Cardiac ventricle fibroblast (primary cell): ENCODE measurements around the gene CHMP6. TPM values are rescaled to one million over a fixed set of nuclear protein-coding genes. Genes with fewer than 3 reads are reported as not detected.

ENCODE experiments used
- total RNA-seq: library from RNA; depleted of rRNA; stranded (reverse); fragments of >200 nt; gene quantifications from 2 replicates; pipeline ENCODE4 v1.2.3, GENCODE V29; 2015

The CHMP6 gene
- 13.7 and 16.0 TPM in 2 replicates for total RNA-seq

DNA sequence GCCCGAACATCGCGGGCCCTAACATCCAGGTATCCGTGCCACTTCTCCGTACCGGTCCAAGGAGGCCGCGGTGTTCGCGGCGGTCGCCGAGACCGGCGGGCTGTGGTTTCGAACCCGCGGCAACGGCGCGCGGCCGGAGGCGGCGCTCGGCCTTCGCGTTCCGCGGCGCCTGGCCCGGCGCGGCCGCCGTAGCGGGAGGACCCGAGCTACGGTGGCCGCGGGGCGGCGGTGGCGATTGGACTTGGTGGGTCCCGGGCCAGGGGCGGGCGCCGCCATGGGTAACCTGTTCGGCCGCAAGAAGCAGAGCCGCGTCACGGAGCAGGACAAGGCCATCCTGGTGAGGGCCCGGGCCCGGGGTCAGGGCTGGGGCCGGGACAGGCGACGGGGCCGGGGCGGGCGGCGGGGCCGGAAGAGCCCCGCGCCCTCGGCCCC, at the start of gene CHMP6:
TSS of gene CHMP6 (plus strand) at position 197 of the 432 bp plus-strand sequence. CDS start at position 275, 78 bp downstream.

DNA sequence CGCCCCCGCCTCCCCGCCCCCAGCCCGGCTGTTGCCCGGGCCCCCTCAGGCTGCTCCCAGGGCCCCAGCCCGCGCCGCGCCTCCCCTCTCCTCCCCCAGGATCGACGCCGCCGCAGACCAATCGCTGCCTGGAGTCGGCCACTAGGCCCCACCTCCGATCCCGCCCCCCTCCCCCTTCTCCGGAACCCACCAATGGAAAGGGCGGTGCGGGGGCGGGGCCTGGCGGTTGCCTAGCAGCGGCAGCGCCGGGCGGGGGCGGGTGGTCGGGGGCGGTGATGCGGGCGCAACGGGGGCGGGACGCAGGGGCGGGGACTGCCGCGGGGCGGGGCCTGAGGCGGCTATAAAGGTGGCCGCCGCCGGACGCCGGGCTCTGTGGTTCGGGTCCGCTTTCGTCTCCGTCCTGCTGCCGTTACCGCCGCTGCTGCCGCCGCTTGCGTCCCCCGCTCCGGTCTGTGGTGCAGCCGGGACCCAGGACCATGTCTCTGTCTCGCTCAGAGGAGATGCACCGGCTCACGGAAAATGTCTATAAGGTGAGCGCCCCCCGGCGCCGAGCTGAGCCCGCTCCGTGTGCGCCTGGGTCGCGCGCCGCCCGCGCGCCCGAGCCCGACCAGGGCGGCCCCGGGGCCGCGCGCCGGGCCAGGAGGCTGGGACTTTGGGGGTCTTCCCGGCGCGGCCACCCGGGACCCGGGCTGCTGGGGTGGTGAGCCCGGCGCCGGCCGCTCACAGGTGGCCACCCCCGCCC, 43.3 kb downstream of the CHMP6 start, which contains the start of gene BAIAP2:
TSS of gene BAIAP2 (plus strand) at position 373 of the 742 bp plus-strand sequence. CDS start at position 477, 104 bp downstream.

Other genes with a start within 250 kb of the CHMP6 start
- 12.6 and 22.0 TPM in 2 replicates for gene BAIAP2, start 43.3 kb downstream of the CHMP6 start, total RNA-seq
- gene PVALEF, start 173.7 kb downstream of the CHMP6 start, total RNA-seq, result not detected in 2 replicates
- gene AATK, start 174.4 kb downstream of the CHMP6 start, total RNA-seq, result 0.15 TPM in 1 of 2 replicates, not detected in the other
- 6.9 and 9.8 TPM in 2 replicates for gene CEP131, start 231.1 kb downstream of the CHMP6 start, total RNA-seq
- 10.4 and 17.7 TPM in 2 replicates for gene TEPSIN, start 247.2 kb downstream of the CHMP6 start, total RNA-seq
- gene NDUFAF8, start 247.5 kb downstream of the CHMP6 start, total RNA-seq, result 25.6 and 54.6 TPM in 2 replicates